H9 (cell line): ENCODE measurements around the gene ATP6V0A4. TPM values are rescaled to one million over a fixed set of nuclear protein-coding genes. Genes with fewer than 3 reads are reported as not detected.

Source experiments
- DNase-seq: peaks from one replicate; pipeline ENCODE4 v3.0.0-alpha.2; 2017
- H2AFZ ChIP-seq: one replicate; pipeline ENCODE4 v1.6.1; 2013; ENCODE audit warnings: mild to moderate bottlenecking, low read length, control low read depth, moderate library complexity
- H2AK5ac ChIP-seq: 2 replicates; pipeline ENCODE4 v1.6.1; 2013; ENCODE audit warnings: low read length, control low read depth, mixed read lengths; ENCODE audit not compliant: insufficient read length
- H2BK120ac ChIP-seq: one replicate; pipeline ENCODE4 v1.6.1; 2013; ENCODE audit warnings: low read depth, mild to moderate bottlenecking, low read length, control low read depth, inconsistent platforms; ENCODE audit not compliant: poor library complexity, severe bottlenecking
- H2BK12ac ChIP-seq: 2 replicates; pipeline ENCODE4 v1.6.1; 2013; ENCODE audit warnings: low read length, control low read depth, mixed read lengths, low read depth; ENCODE audit not compliant: insufficient read length
- H2BK15ac ChIP-seq: 2 replicates; pipeline ENCODE4 v1.6.1; 2013; ENCODE audit warnings: low read depth, low read length, control low read depth
- H2BK20ac ChIP-seq: one replicate; pipeline ENCODE4 v1.6.1; 2013; ENCODE audit warnings: low read depth, mild to moderate bottlenecking, low read length, control low read depth, inconsistent platforms; ENCODE audit not compliant: poor library complexity, severe bottlenecking
- H2BK5ac ChIP-seq: 2 replicates; pipeline ENCODE4 v1.6.1; 2013; ENCODE audit warnings: low read length, control low read depth, mixed read lengths; ENCODE audit not compliant: insufficient read length
- H3K14ac ChIP-seq: 2 replicates; pipeline ENCODE4 v1.6.1; 2013; ENCODE audit warnings: low read length, control low read depth; ENCODE audit not compliant: insufficient read depth
- H3K18ac ChIP-seq: 2 replicates; pipeline ENCODE4 v1.6.1; 2013; ENCODE audit warnings: low read depth, mild to moderate bottlenecking, mixed read lengths, low read length, control low read depth; ENCODE audit not compliant: insufficient read length
- H3K23ac ChIP-seq: 2 replicates; pipeline ENCODE4 v1.6.1; 2013; ENCODE audit warnings: low read length, control low read depth, mixed read lengths, low read depth; ENCODE audit not compliant: insufficient read length
- H3K23me2 ChIP-seq: 2 replicates; pipeline ENCODE4 v1.6.1; 2013; ENCODE audit warnings: low read depth, mild to moderate bottlenecking, mixed read lengths, low read length, control low read depth; ENCODE audit not compliant: insufficient read length, poor library complexity, severe bottlenecking
- H3K27ac ChIP-seq: 2 replicates; pipeline ENCODE4 v1.5.1; 2013; ENCODE audit warnings: low read length, control low read depth, mixed read lengths, low read depth; ENCODE audit not compliant: insufficient read length
- H3K27me3 ChIP-seq: 2 replicates; pipeline ENCODE4 v1.6.1; 2013; ENCODE audit warnings: low read length, control low read depth, inconsistent platforms; ENCODE audit not compliant: insufficient read depth
- H3K4ac ChIP-seq: 2 replicates; pipeline ENCODE4 v1.6.1; 2013; ENCODE audit warnings: low read depth, mild to moderate bottlenecking, control low read depth, inconsistent platforms, low read length, moderate library complexity
- H3K4me1 ChIP-seq: 2 replicates; pipeline ENCODE4 v1.6.1; 2013; ENCODE audit warnings: low read length, control low read depth, inconsistent platforms; ENCODE audit not compliant: insufficient read depth
- H3K4me2 ChIP-seq: 2 replicates; pipeline ENCODE4 v1.6.1; 2013; ENCODE audit warnings: low read length, control low read depth, mixed read lengths; ENCODE audit not compliant: insufficient read length, insufficient read depth
- H3K56ac ChIP-seq: 2 replicates; pipeline ENCODE4 v1.6.1; 2013; ENCODE audit warnings: low read depth, mild to moderate bottlenecking, mixed read lengths, low read length, control low read depth; ENCODE audit not compliant: insufficient read length
- H3K79me1 ChIP-seq: 2 replicates; pipeline ENCODE4 v1.6.1; 2013; ENCODE audit warnings: low read depth, mild to moderate bottlenecking, moderate library complexity, low read length, control low read depth, inconsistent platforms; ENCODE audit not compliant: insufficient read depth, poor library complexity, severe bottlenecking
- H3K79me2 ChIP-seq: 2 replicates; pipeline ENCODE4 v1.6.1; 2013; ENCODE audit warnings: low read length, control low read depth, inconsistent platforms; ENCODE audit not compliant: insufficient read depth
- H3K9ac ChIP-seq: 2 replicates; pipeline ENCODE4 v1.6.1; 2013; ENCODE audit warnings: low read length, control low read depth, mixed read lengths; ENCODE audit not compliant: insufficient read length; ENCODE audit errors: extremely low read depth
- H3K9me3 ChIP-seq: one replicate; pipeline ENCODE4 v1.6.1; 2013; ENCODE audit warnings: low read depth, low read length, inconsistent platforms; ENCODE audit not compliant: control insufficient read depth
- H3T11ph ChIP-seq: one replicate; pipeline ENCODE4 v1.6.1; 2013; ENCODE audit warnings: mild to moderate bottlenecking, low read length, control low read depth, inconsistent platforms
- H4K20me1 ChIP-seq: one replicate; pipeline ENCODE4 v1.6.1; 2013; ENCODE audit not compliant: control insufficient read depth, insufficient read length, insufficient read depth
- H4K5ac ChIP-seq: 2 replicates; pipeline ENCODE4 v1.6.1; 2013; ENCODE audit warnings: low read depth, mild to moderate bottlenecking, mixed read lengths, low read length, control low read depth; ENCODE audit not compliant: insufficient read length
- H4K8ac ChIP-seq: replicated peaks from 2 replicates; pipeline ENCODE4 v1.6.1; 2013; ENCODE audit warnings: low read length, control low read depth, mixed read lengths, low read depth; ENCODE audit not compliant: insufficient read length
- H4K91ac ChIP-seq: 2 replicates; pipeline ENCODE4 v1.6.1; 2013; ENCODE audit warnings: low read depth, mild to moderate bottlenecking, moderate library complexity, mixed read lengths, low read length, control low read depth; ENCODE audit not compliant: insufficient read length
- H3K27ac Mint-ChIP-seq, 3 experiments: 2 replicates in 2 of 3; 3 replicates in 1 of 3; pipeline ENCODE4 v1.8.0; 2020 to 2021; ENCODE audit warnings: mixed read lengths in 3 of 3, mild to moderate bottlenecking in 1 of 3, moderate library complexity in 1 of 3
- H3K27me3 Mint-ChIP-seq: 2 replicates; pipeline ENCODE4 v1.8.0; 2021; ENCODE audit warnings: low read depth, mild to moderate bottlenecking, moderate library complexity, mixed read lengths
- H3K36me3 Mint-ChIP-seq, 3 experiments: 2 replicates in 2 of 3; 3 replicates in 1 of 3; pipeline ENCODE4 v1.8.0; 2020 to 2021; ENCODE audit warnings: low read depth in 3 of 3, mixed read lengths in 3 of 3; ENCODE audit not compliant: insufficient read depth in 1 of 3
- H3K4me1 Mint-ChIP-seq, 2 experiments: 2 replicates each; pipeline ENCODE4 v1.8.0; 2020; ENCODE audit warnings: mixed read lengths in 2 of 2
- H3K4me3 Mint-ChIP-seq, 2 experiments: 2 replicates in 1 of 2; 3 replicates in 1 of 2; pipeline ENCODE4 v1.8.0; 2020 to 2021; ENCODE audit warnings: mild to moderate bottlenecking in 2 of 2, mixed read lengths in 2 of 2, moderate library complexity in 1 of 2
- H3K9me3 Mint-ChIP-seq, 2 experiments: 2 replicates in 1 of 2; 3 replicates in 1 of 2; pipeline ENCODE4 v1.8.0; 2020; ENCODE audit warnings: mild to moderate bottlenecking in 2 of 2, mixed read lengths in 2 of 2, moderate library complexity in 1 of 2
- CTCF ChIP-seq: fragments of 200-600 bp; sonication (generic); conservative IDR thresholded peaks from 3 replicates; pipeline ENCODE4 v1.8.0; 2021; ENCODE audit warnings: antibody characterized with exemption, mild to moderate bottlenecking
- WGBS: extraction: QIAGEN DNeasy Blood & Tissue Kit; methylation state at CpG from one replicate; pipeline ENCODE4 v1.1.7; 2013; ENCODE audit warnings: missing lambda C conversion rate, low lambda C conversion rate, mixed read lengths; ENCODE audit not compliant: insufficient read length; ENCODE audit errors: extremely low coverage; 5-methylcytosine and 5-hydroxymethylcytosine counted together
- total RNA-seq: library from RNA; stranded (reverse); gene quantifications from 2 replicates; pipeline ENCODE4 v1.2.1, GENCODE V29; 2021

Gene ATP6V0A4
- total RNA-seq, 1 experiment from 2014 or later = 0.79 TPM

GRCh38 chr7:138781004-138781403, 17.0 kb downstream of the ATP6V0A4 start:
- Mint-ChIP-seq H3K4me1 (peaks cover 15 to 20% of the 10 kb centered on the region in 2 experiments), H3K27me3 (no peaks in the 10 kb centered on the region), H3K36me3 (no peaks in the 10 kb centered on the region), H3K9me3 (no peaks in the 10 kb centered on the region), H3K4me3 (no peak overlapping the region), H3K27ac (no peak overlapping the region)
- H2AK5ac ChIP-seq = no peak overlapping the region
- no peak overlapping the region for H2BK20ac ChIP-seq
- no peaks in the 10 kb centered on the region for H3K79me1 ChIP-seq
- H3K56ac ChIP-seq = no peak overlapping the region
- H2BK5ac ChIP-seq = no peak overlapping the region
- H4K8ac ChIP-seq = no peak overlapping the region
- no peak overlapping the region for H3T11ph ChIP-seq
- no peak overlapping the region for H3K14ac ChIP-seq
- H2BK15ac ChIP-seq = no peak overlapping the region
- H3K9ac ChIP-seq = no peak overlapping the region
- H3K18ac ChIP-seq = no peak overlapping the region
- no peaks in the 10 kb centered on the region for H3K9me3 ChIP-seq
- H3K79me2 ChIP-seq = no peaks in the 10 kb centered on the region
- no peaks in the 10 kb centered on the region for H4K20me1 ChIP-seq
- H3K27me3 ChIP-seq = no peaks in the 10 kb centered on the region
- H3K4me2 ChIP-seq = no peak overlapping the region
- no peak for DNase-seq
- H2BK12ac ChIP-seq = no peak overlapping the region
- H3K23ac ChIP-seq = no peak overlapping the region
- no peak overlapping the region for H4K5ac ChIP-seq
- no peak overlapping the region for H3K4ac ChIP-seq
- no CpG with 5 or more reads among the region's 2 CpGs for WGBS
- no peaks in the 10 kb centered on the region for H3K23me2 ChIP-seq
- no peak for TF ChIP-seq CTCF
- H2BK120ac ChIP-seq = no peak overlapping the region
- H3K27ac ChIP-seq = no peak overlapping the region
- H2AFZ ChIP-seq = no peak overlapping the region
- no peak overlapping the region for H4K91ac ChIP-seq
- H3K4me1 ChIP-seq = no peaks in the 10 kb centered on the region; the same call in 1 of the 2 replicates
